ENCODE results near the gene MAS1L. TPM values are rescaled to one million over a fixed set of nuclear protein-coding genes. Genes with fewer than 3 reads are reported as not detected.

MAS1L gene
- total RNA-seq, 1 donor from 2014 or later = not detected

DNA sequence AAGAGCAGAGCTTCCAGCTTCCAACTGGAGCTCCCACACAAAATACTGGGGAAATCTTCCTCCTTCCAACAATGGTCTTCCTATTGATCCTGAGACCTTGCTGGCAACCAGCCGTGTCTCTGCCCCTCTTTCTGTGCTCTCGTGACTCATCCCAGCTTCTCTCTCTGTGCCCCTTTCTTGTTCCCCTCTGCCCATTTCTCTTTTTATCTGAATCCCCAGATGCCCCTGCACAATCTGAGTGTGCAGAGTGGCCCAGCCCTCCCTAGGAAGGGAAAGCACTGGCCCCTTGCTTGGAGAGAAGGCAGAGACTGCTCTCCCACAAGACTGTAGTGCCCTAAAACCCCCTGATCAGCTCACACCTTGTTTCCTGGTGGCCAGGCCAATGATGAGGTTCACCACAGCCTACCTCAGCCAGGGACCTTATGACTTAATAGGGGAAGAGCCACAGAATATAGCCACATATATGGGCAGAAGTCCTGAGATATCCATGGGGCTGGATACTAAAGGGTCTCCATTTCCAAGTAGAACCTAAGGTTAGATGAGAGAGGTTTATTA, 23.1 kb upstream of the MAS1L start:
- intact Hi-C loops (cut with micrococcal nuclease) = no loop called here

DNA sequence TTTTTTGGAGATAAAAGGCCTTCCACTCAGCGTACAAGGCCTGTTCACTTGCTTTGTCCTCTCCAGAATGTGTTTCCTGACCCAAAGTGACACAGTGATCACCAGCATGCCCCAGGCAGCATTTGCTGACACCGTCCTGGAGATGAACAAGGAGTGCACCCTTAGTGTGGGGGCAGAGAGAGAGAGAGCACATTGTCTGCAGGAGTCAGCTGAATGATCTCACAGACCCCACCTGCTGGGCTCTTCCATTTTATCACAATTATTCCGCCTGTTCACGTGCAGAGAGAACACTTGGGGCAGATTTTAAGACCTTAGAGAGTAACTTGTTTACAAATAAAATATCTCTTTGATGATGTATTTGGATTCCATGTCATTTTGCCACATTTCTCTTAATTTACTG, 22.4 kb upstream of the MAS1L start:
- intact Hi-C loops (cut with micrococcal nuclease) = no loop called here

- intact Hi-C loops (cut with micrococcal nuclease) = no loop called here
Measured at GRCh38 chr6:29509711-29510110, 22.0 kb upstream of the MAS1L start.

DNA sequence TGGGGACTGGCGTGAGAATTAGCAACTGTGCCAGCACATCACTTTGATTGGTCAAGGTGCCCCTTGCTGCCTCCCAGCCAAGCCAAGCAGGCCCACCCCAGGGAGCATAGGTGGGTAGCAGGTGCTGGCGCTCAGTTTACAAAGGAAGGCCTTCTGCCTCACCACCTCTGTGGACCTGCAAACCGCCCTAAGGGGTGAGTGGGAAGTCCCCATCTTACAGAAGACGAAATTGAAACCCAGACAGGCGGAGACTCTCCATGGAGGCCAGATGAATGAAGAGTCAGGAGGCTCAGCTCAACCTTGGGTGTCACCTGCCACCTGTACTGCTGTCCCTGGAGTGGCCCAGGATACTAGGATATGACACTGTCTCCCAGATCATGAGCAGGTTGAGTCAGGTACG, 21.5 kb upstream of the MAS1L start:
- intact Hi-C loops (cut with micrococcal nuclease) = no loop called here

- intact Hi-C loops (cut with micrococcal nuclease) = no loop called here
Measured at GRCh38 chr6:29507319-29507718, 19.6 kb upstream of the MAS1L start.

GRCh38 chr6:29506446-29507067, 18.8 kb upstream of the MAS1L start:
- intact Hi-C loops (cut with micrococcal nuclease) = no loop called here

GRCh38 chr6:29505808-29506207, 18.1 kb upstream of the MAS1L start:
- intact Hi-C loops (cut with micrococcal nuclease) = no loop called here

GRCh38 chr6:29504961-29505360, 17.2 kb upstream of the MAS1L start:
- intact Hi-C loops (cut with micrococcal nuclease) = no loop called here

- intact Hi-C loops (cut with micrococcal nuclease) = no loop called here
Measured at GRCh38 chr6:29502597-29502996, 14.8 kb upstream of the MAS1L start.

GRCh38 chr6:29502181-29502580, 14.4 kb upstream of the MAS1L start:
- intact Hi-C loops (cut with micrococcal nuclease) = no loop called here

GRCh38 chr6:29501106-29501505, 13.3 kb upstream of the MAS1L start:
- intact Hi-C loops (cut with micrococcal nuclease) = no loop called here

DNA sequence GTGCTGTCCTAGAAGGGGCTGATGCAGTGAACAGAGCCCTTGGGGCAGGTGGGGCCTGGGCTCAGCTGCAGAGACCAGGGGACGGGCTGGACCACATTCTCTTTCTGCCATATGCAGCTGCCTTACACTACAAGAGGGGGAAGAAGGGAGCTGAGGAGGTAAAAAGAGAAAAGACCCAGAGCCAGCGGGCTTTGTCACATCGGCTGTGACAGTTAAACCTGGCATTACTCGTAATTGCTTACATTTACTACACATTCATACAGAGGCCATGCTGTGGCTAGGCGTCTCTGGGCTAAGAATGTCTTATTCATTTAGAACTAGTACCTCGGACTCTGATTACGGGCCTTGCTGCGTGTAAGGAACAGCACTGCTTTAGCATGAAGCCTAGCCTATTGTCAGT, 12.8 kb upstream of the MAS1L start:
- intact Hi-C loops (cut with micrococcal nuclease) = no loop called here

- intact Hi-C loops (cut with micrococcal nuclease) = no loop called here
Measured at GRCh38 chr6:29499704-29500103, 11.9 kb upstream of the MAS1L start.

- intact Hi-C loops (cut with micrococcal nuclease) = no loop called here
Measured at GRCh38 chr6:29496961-29497360, 9.2 kb upstream of the MAS1L start.

DNA sequence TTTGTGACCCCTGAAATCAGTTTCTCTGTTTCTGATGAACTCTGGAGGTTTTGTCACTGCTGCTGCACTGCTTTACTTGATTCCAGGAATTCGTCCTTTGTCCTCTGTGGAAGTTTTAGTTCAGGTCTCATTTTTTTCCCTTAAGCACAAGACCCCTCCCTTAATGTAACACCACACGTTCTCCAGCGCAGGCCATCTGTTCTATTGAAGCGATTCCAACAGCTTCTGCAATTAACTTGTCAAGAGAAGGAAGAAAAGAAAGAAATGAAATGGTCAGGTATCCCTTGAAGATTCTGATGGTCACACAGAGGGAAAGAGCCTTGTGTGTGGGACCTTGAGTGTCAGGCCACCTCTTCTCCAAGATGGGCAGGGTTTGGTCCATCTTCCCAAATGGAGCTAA, 7.8 kb upstream of the MAS1L start:
- intact Hi-C loops (cut with micrococcal nuclease) = no loop called here

DNA sequence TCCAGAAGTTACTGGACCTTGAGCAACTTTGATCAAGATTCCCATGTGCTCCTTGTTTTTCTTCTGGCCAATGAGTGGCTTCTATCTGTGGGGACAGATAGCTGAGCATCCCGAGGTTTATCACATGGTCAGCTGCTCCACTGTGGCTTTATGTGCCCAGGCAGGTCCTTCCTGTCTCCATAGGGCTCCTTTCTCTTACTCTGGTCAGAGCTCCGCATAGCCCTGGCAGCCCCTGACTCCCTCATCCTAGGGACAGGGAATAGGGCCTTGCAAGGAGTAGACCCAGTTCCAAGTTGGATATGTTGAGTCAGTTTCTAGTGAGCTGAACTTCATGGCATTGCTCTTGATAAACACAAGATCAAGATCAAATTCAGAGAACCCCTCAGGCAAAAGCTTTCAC, 6.4 kb upstream of the MAS1L start:
- intact Hi-C loops (cut with micrococcal nuclease) = no loop called here

- intact Hi-C loops (cut with micrococcal nuclease) = no loop called here
Measured at GRCh38 chr6:29493261-29493660, 5.5 kb upstream of the MAS1L start.

DNA sequence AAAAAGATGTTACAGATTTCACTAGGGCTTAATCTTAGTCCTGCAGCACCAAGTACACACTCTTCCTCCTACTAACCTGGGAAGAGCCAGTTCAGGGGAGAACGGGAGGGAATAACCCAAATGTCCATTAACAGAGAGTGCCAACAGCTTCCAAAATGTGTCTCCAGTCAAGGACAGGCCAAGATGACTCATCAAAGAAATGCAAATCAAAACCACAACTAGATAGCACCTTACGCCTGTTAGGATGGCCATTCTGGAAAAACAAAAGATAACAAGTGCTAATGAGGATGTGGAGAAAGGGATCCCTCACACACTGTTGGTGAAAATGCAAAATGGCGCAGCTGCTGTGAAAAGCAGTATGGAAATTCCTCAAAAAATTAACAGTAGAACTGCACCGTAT, 3.8 kb upstream of the MAS1L start:
- intact Hi-C loops (cut with micrococcal nuclease) = no loop called here

DNA sequence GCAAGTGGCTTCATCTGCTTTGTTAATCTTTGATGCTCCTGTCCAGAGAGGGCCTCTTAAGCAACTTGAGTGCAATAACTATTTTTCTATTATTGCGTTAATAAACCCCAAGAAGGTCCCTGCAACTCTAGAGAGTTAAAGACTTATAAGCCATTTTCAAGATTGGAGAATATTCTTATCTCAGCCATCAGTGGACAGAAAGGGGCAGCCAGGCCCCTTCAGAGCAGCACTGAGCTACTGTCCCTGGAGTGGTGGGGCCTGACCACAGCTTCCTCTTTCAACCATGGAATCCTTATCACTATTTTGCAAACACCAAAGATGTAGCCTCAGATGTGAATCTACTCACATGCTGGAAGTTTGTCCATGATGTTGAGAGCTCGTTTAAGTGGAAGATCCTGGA, 2.8 kb upstream of the MAS1L start:
- intact Hi-C loops (cut with micrococcal nuclease) = no loop called here

- intact Hi-C loops (cut with micrococcal nuclease) = no loop called here
Measured at GRCh38 chr6:29490055-29490454, 2.3 kb upstream of the MAS1L start.

DNA sequence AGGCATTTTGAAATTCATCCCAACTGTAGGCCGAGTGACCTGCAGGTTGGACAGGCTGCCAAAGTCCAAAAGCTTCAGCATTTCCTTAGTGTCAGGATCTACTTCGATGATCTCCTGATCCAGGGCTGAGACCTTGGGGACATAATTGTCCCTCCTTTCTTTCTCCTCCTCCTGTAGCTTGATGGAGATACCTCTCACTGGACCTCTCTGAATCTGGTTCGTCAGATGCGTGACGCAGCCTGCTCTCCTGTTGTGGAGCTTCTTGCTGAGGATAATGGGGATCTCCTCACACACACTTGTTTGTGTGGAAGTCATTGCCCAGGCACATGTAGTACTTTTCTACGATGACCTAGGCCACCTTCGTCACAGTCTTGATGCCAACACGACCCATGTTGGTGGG, 1.5 kb upstream of the MAS1L start:
- intact Hi-C loops (cut with micrococcal nuclease) = no loop called here

DNA sequence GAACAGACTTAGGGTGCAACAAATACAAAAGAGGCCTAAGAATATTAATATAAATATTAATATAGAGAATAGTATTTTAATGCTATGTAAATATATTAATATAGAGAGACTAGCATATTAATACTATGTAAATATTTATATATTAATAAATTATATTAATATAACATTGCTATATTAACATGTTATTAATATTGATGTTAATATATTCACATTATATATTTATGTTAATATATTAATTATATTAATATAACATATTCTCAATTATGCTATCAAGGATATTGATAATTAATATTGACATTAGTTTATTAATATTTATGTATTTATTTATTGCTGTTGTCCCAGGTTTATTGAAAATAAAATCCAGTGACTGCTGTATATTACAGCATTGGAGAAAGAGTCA, 1.1 kb upstream of the MAS1L start:
- intact Hi-C loops (cut with micrococcal nuclease) = no loop called here

GRCh38 chr6:29487131-29487530, 625 bp downstream of the MAS1L start:
- intact Hi-C loops (cut with micrococcal nuclease) = no loop called here

DNA sequence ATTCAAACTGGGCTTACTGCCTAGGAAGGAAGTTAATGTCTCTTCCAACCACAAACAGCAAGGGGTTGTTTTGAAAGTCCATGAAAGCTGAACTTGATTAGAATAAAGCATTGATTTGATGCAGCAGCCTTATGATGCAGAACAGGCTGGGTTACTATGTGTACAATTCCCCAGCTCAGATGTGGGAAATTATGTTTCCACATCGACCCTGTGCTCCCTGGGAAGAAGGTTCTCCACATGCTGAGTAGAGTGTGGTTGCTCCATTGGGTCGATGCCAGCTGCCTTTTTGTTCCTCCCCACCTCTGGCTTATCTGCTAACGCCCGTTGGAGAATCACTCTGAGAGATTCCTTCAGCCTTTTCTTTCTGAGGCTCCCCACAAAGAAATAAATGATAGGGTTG, 1.2 kb downstream of the MAS1L start:
- intact Hi-C loops (cut with micrococcal nuclease) = no loop called here
